K562 (cell line): ENCODE data around the gene RPL19. TPM values are rescaled to one million over a fixed set of nuclear protein-coding genes. Genes with fewer than 3 reads are reported as not detected.

ENCODE experiments used
- BHLHE40 ChIP-seq: IDR thresholded peaks from 2 replicates; pipeline ENCODE4 v1.6.1; 2011; ENCODE audit warnings: low read length, improper control_type of control experiment
- CCAR2 ChIP-seq: fragments of 200-400 bp; formaldehyde crosslinking; IDR thresholded peaks from 2 replicates; pipeline ENCODE4 v1.6.1; 2017; ENCODE audit warnings: mild to moderate bottlenecking, low read depth, low read length
- CEBPZ ChIP-seq: fragments of 150-350 bp; IDR thresholded peaks from 2 replicates; pipeline ENCODE4 v1.6.1; 2014; ENCODE audit warnings: low read depth, mild to moderate bottlenecking, low read length, borderline replicate concordance
- E2F3 ChIP-seq: fragments of 250-450 bp; sonication (Bioruptor Pico); IDR thresholded peaks from 2 replicates; pipeline ENCODE4 v1.4.0; 2020; ENCODE audit warnings: mild to moderate bottlenecking
- EZH2 ChIP-seq: IDR thresholded peaks from 2 replicates; pipeline ENCODE4 v1.6.1; 2012; ENCODE audit warnings: low read depth, mild to moderate bottlenecking, inconsistent platforms, low read length, borderline replicate concordance
- GTF2B ChIP-seq: IDR thresholded peaks from 2 replicates; pipeline ENCODE4 v1.6.1; 2011; ENCODE audit not compliant: insufficient read length; ENCODE audit errors: extremely low read depth
- KHSRP ChIP-seq: fragments of 450-650 bp; IDR thresholded peaks from 2 replicates; pipeline ENCODE4 v1.6.1; 2017
- MECOM ChIP-seq: fragments of 250-450 bp; sonication (Bioruptor Pico); IDR thresholded peaks from 2 replicates; pipeline ENCODE4 v1.8.0; 2022; ENCODE audit warnings: inconsistent platforms
- PATZ1 ChIP-seq: fragments of 250-450 bp; sonication (Bioruptor Pico); IDR thresholded peaks from 2 replicates; pipeline ENCODE4 v1.5.0; 2020; ENCODE audit warnings: mild to moderate bottlenecking, borderline replicate concordance
- RBM34 ChIP-seq: fragments of 200-400 bp; formaldehyde crosslinking; IDR thresholded peaks from 2 replicates; pipeline ENCODE4 v1.6.1; 2018; ENCODE audit warnings: low read length, borderline replicate concordance; ENCODE audit not compliant: insufficient read depth
- ZBTB7A ChIP-seq: IDR thresholded peaks from 2 replicates; pipeline ENCODE4 v1.6.1; 2011; ENCODE audit warnings: low read depth, mild to moderate bottlenecking, low read length, moderate library complexity, borderline replicate concordance; ENCODE audit not compliant: control insufficient read depth
- ZNF224 ChIP-seq: sonication (generic); formaldehyde crosslinking; IDR thresholded peaks from 2 replicates; pipeline ENCODE4 v1.8.0; 2022; ENCODE audit warnings: mild to moderate bottlenecking, missing genetic modification reagents
- ZNF24 ChIP-seq: fragments of 450-650 bp; IDR thresholded peaks from 2 replicates; pipeline ENCODE4 v1.6.1; 2016
- ZNF316 ChIP-seq: fragments of 450-650 bp; IDR thresholded peaks from 2 replicates; pipeline ENCODE4 v1.6.1; 2016
- ZNF354B ChIP-seq: fragments of 250-450 bp; sonication (Bioruptor Pico); IDR thresholded peaks from 2 replicates; pipeline ENCODE4 v1.4.0; 2020
- ZNF584 ChIP-seq: fragments of 200-800 bp; sonication (Bioruptor generic); IDR thresholded peaks from 2 replicates; pipeline ENCODE4 v1.6.1; 2016; ENCODE audit warnings: low read depth, mild to moderate bottlenecking, missing genetic modification characterization, missing compliant biosample characterization
- ZNF717 ChIP-seq: fragments of 250-450 bp; sonication (Bioruptor Pico); IDR thresholded peaks from 2 replicates; pipeline ENCODE4 v1.5.0; 2021
- polyA plus RNA-seq, 8 experiments: library from polyadenylated mRNA; depleted of rRNA in 4 of 8; stranded (reverse) in 5 of 8; unstranded in 3 of 8; fragments of >200 nt; fragmentation: Nextera tagmentation in 2 of 8; fragmentation: Illumina TruSeq in 1 of 8; extraction: Ambion mirVana in 2 of 8; extraction: Trizol in 1 of 8; gene quantifications; 2 replicates each; pipeline versions ENCODE4 v1.2.1 to v1.2.3, GENCODE V29; 2011 to 2014; ENCODE audit warnings: inconsistent platforms in 1 of 8, missing spikeins in 1 of 8
- total RNA-seq, 7 experiments: library from RNA; depleted of rRNA in 6 of 7; stranded (reverse); fragments of >200 nt in 6 of 7; fragmentation: Illumina TruSeq in 2 of 7; extraction: Trizol in 2 of 7; gene quantifications; 2 replicates each; pipeline versions ENCODE4 v1.2.1 to v1.2.3, GENCODE V29; 2011 to 2021; ENCODE audit warnings: low replicate concordance in 1 of 7
- TF ChIP-seq, protein P1 (sequence below), 3 experiments: fragments of 200-800 bp in 1 of 3; fragments of 250-450 bp in 1 of 3; fragments of 450-650 bp in 1 of 3; sonication (Bioruptor Pico) in 1 of 3; sonication (Bioruptor generic) in 1 of 3; formaldehyde crosslinking in 1 of 3; IDR thresholded peaks; 2 replicates each; pipeline versions ENCODE4 v1.6.1 to v1.8.0; 2016 to 2022; ENCODE audit warnings: mild to moderate bottlenecking in 2 of 3, missing genetic modification characterization in 2 of 3, missing compliant biosample characterization in 1 of 3, moderate library complexity in 1 of 3

The RPL19 gene
- total and polyA plus RNA-seq, 9 of the 15 experiments (the other 6 are each of a cell fraction or from before 2014, with no cell fraction given): 2,263 to 4,614 (median 3,727) TPM

DNA sequence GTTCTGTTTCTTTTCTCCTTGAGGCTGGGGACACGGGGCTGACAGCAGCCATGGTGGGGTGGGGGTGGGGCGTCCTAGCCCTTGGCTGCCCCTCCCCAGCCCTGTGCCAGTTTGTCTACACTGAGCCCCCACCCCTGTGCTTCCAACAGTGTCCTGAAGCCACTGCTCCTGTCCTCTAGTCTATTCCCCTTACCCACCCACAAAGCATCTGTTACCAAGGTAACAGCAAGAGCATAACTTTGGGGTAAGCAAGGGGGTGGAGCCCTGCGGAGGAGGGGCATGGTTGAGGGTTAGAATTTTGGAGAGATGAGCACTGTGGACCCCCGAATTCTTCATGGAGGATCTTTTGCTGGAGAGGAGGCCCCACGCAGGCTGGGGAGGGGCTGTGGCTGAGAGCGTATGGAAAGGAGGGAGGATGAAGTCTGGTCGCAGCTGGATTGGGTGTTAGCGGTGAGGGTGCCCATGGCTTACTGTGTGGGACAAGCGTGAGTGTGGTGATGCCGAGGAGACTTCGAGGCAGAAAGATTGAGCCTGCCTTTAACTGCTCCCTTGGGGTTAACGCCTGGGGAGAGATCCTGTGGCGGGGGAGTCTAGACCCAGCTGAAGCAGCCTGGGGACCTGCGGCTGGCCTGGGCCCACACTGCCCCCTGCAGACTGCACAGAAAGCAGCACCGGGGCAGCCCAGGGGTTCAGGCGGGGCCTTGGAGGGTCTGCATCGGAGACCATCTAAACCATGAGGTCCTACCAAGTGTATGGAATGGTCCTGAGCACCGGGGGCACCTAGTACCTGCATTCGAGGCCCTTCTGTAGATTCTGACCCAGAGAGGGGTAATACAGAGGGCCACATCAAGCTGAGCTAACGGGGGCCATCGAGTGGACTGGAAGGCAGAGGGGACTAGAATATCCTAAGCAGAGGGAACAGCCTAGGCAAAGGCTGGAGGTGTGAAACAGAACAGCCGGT lies 31.8 kb downstream of the RPL19 start (continued):
- TF ChIP-seq ZNF24: no peak
- no peak for TF ChIP-seq CEBPZ
- TF ChIP-seq EZH2: no peak
- no peak for TF ChIP-seq ZNF354B (CRISPR knock-in tag)
- TF ChIP-seq ZNF316: no peak
- no peak for TF ChIP-seq GTF2B
- TF ChIP-seq KHSRP: no peak
- TF ChIP-seq MECOM (CRISPR knock-in tag): no peak
- TF ChIP-seq CCAR2: no peak
- TF ChIP-seq RBM34: no peak
- peak; percentile 92 for TF ChIP-seq ZBTB7A
- TF ChIP-seq E2F3 (CRISPR knock-in tag): no peak
- TF ChIP-seq, protein P1, sequence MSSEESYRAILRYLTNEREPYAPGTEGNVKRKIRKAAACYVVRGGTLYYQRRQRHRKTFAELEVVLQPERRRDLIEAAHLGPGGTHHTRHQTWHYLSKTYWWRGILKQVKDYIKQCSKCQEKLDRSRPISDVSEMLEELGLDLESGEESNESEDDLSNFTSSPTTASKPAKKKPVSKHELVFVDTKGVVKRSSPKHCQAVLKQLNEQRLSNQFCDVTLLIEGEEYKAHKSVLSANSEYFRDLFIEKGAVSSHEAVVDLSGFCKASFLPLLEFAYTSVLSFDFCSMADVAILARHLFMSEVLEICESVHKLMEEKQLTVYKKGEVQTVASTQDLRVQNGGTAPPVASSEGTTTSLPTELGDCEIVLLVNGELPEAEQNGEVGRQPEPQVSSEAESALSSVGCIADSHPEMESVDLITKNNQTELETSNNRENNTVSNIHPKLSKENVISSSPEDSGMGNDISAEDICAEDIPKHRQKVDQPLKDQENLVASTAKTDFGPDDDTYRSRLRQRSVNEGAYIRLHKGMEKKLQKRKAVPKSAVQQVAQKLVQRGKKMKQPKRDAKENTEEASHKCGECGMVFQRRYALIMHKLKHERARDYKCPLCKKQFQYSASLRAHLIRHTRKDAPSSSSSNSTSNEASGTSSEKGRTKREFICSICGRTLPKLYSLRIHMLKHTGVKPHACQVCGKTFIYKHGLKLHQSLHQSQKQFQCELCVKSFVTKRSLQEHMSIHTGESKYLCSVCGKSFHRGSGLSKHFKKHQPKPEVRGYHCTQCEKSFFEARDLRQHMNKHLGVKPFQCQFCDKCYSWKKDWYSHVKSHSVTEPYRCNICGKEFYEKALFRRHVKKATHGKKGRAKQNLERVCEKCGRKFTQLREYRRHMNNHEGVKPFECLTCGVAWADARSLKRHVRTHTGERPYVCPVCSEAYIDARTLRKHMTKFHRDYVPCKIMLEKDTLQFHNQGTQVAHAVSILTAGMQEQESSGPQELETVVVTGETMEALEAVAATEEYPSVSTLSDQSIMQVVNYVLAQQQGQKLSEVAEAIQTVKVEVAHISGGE (CRISPR knock-in tag; IDR thresholded peaks at IDR 0.05): no peak
- no peak for TF ChIP-seq ZNF224 (CRISPR knock-in tag)
- no peak for TF ChIP-seq ZNF584 (CRISPR knock-in tag)
- no peak for TF ChIP-seq ZNF717 (CRISPR knock-in tag)
- TF ChIP-seq PATZ1 (CRISPR knock-in tag): no peak
- TF ChIP-seq BHLHE40: no peak
